ENCODE results near the gene SPACA9. TPM values are rescaled to one million over a fixed set of nuclear protein-coding genes. Genes with fewer than 3 reads are reported as not detected.

Gene SPACA9
- total RNA-seq, 1 experiment from 2014 or later = 2.1 TPM

GRCh38 chr9:132834343-132834742, 44.4 kb upstream of the SPACA9 start:
- DNase-seq (ENCODE audit: low spot score) = no peak
- Histone ChIP-seq H3K27me3 (replicated peaks; ENCODE audit: insufficient read depth, low read depth, low read length, poor library complexity) (peaks cover 18% of the 10 kb centered on the region), H3K9me3 (ENCODE audit: low read depth, low read length, poor library complexity, severe bottlenecking) (no peaks in the 10 kb centered on the region), H3K4me1 (ENCODE audit: insufficient read depth, low read length, poor library complexity, severe bottlenecking) (no peaks in the 10 kb centered on the region), H3K27ac (ENCODE audit: low read depth, low read length, poor library complexity, severe bottlenecking) (no peak overlapping the region), H3K36me3 (ENCODE audit: insufficient read depth, low read length, poor library complexity, severe bottlenecking) (no peaks in the 10 kb centered on the region), H3K4me3 (ENCODE audit: low read depth, low read length, poor library complexity, severe bottlenecking) (no peak overlapping the region)
- TF ChIP-seq EZH2 (IDR thresholded peaks at IDR 0.05; ENCODE audit: borderline replicate concordance, low read depth, low read length, poor library complexity, severe bottlenecking) (no peak), CTCF (conservative IDR thresholded peaks at IDR 0.05; ENCODE audit: low read depth, low read length) (no peak)
- ChIA-PET CTCF (no interaction called here), POLR2A (ENCODE audit: low non-redundant PET) (no interaction called here)
- intact Hi-C loops (cut with micrococcal nuclease; ENCODE audit: unreplicated experiment) = no loop called here
- BruUV-seq (replicated peaks) = no TSS peak

DNA sequence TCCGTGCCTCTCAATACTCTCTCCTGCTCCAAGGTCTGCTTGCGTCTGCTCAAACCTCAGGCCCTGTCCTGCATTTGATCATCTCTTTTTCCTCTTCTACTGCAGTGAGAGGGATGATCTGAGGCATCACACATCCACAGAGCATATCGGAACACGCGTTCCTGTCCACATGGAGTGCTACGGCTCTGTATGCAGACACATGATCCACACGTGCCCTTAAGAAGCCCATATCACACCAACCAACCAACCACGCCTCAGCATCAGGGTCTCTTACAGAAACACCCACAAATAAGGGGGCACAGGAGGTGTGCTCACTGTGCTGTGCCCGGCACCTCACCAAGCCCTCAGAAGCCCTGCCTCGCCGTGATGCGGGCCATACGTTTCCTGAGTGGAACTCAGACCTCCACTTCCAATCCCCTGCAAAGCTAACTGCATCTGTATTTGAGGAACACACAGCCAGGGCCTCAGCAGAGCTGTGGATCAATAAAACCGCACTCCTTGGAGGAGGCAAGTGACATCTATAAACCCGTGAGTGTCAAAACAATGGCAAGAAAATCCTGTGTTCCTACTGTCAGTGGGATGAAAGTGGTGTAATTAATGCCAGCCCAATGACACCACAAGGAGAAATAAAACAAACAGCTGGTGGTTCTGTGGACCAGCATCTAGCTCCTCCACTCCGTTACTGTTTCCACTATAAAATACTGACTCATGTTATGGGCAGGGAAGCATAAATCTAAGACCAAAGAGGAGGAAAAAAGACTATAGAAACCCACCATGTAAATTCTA, 41.0 kb upstream of the SPACA9 start:
- Histone ChIP-seq H3K27me3 (replicated peaks; ENCODE audit: insufficient read depth, low read depth, low read length, poor library complexity) (no peaks in the 10 kb centered on the region), H3K36me3 (ENCODE audit: insufficient read depth, low read length, poor library complexity, severe bottlenecking) (no peaks in the 10 kb centered on the region), H3K27ac (ENCODE audit: low read depth, low read length, poor library complexity, severe bottlenecking) (no peak overlapping the region), H3K4me1 (ENCODE audit: insufficient read depth, low read length, poor library complexity, severe bottlenecking) (no peaks in the 10 kb centered on the region), H3K9me3 (ENCODE audit: low read depth, low read length, poor library complexity, severe bottlenecking) (no peaks in the 10 kb centered on the region), H3K4me3 (ENCODE audit: low read depth, low read length, poor library complexity, severe bottlenecking) (no peak overlapping the region)
- CTCF ChIA-PET = no interaction called here
- POLR2A ChIA-PET (ENCODE audit: low non-redundant PET) = no interaction called here
- DNase-seq (ENCODE audit: low spot score) = no peak
- BruUV-seq (replicated peaks) = no TSS peak
- no peak for TF ChIP-seq EZH2 (IDR thresholded peaks at IDR 0.05; ENCODE audit: borderline replicate concordance, low read depth, low read length, poor library complexity, severe bottlenecking)
- no peak for TF ChIP-seq CTCF (conservative IDR thresholded peaks at IDR 0.05; ENCODE audit: low read depth, low read length)
- intact Hi-C loops (cut with micrococcal nuclease; ENCODE audit: unreplicated experiment) = no loop called here

GRCh38 chr9:132838291-132838690, 40.4 kb upstream of the SPACA9 start:
- DNase-seq (ENCODE audit: low spot score) = no peak
- Histone ChIP-seq H3K36me3 (ENCODE audit: insufficient read depth, low read length, poor library complexity, severe bottlenecking) (no peaks in the 10 kb centered on the region), H3K9me3 (ENCODE audit: low read depth, low read length, poor library complexity, severe bottlenecking) (no peaks in the 10 kb centered on the region), H3K4me1 (ENCODE audit: insufficient read depth, low read length, poor library complexity, severe bottlenecking) (no peaks in the 10 kb centered on the region), H3K27me3 (replicated peaks; ENCODE audit: insufficient read depth, low read depth, low read length, poor library complexity) (no peaks in the 10 kb centered on the region), H3K27ac (ENCODE audit: low read depth, low read length, poor library complexity, severe bottlenecking) (no peak overlapping the region), H3K4me3 (ENCODE audit: low read depth, low read length, poor library complexity, severe bottlenecking) (no peak overlapping the region)
- intact Hi-C loops (cut with micrococcal nuclease; ENCODE audit: unreplicated experiment) = no loop called here
- ChIA-PET CTCF (no interaction called here), POLR2A (ENCODE audit: low non-redundant PET) (no interaction called here)
- TF ChIP-seq CTCF (conservative IDR thresholded peaks at IDR 0.05; ENCODE audit: low read depth, low read length) (no peak), EZH2 (IDR thresholded peaks at IDR 0.05; ENCODE audit: borderline replicate concordance, low read depth, low read length, poor library complexity, severe bottlenecking) (no peak)
- no TSS peak for BruUV-seq (replicated peaks)

Data from A673 (cell line).